ENCODE results near the gene ZNF518B. TPM values are rescaled to one million over a fixed set of nuclear protein-coding genes. Genes with fewer than 3 reads are reported as not detected.

ZNF518B gene, protein sequence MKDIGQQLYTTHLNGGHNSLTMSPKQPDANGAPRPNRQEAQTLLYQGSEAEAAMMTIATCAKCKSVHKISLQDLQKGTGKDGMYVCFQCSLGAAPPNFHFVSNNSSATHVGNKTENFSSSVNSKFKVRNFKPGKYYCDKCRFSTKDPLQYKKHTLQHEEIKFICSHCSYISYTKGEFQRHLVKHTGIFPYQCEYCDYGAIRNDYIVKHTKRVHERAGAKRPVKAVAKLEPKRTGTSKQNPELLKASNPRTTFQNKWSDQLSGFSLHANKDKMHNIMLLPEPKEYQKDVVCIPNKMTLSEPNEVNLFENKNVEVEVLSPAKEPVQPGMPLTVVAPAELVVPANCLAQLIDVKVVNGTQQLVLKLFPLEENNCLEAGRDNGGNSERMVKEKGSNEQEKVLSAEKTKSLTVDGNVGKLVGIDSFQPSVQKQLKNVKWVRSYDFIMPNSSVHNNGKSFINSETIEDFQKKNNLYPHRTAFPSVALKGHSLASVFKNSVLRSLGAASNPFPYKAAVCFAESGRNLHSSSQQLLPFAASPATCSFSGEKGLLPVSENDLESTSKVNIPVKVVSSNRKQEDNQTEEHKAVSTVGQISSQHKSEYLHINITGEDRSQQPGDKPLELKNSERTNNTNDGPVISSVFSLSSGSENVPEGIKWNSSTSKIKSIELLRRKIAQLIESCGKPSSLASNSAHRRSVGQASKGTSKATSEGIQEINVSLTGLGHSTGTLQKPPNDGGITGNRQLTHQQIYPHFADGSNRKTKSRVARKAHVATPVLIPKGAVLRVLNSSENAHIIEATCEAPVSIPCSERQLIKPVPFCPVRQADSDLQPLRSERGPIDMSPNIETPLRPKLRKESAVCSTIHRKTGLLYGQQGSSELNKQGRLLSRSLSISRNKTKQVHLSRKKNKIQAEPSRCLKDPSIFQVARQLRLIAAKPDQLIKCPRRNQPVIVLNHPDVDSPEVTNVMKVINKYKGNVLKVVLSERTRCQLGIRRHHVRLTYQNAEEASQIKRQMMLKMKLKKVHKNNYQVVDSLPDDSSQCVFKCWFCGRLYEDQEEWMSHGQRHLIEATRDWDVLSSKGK
- total RNA-seq (10 to 100 TPM; 15.1 to 18.7 TPM), polyA plus RNA-seq (7.5 TPM)

DNA sequence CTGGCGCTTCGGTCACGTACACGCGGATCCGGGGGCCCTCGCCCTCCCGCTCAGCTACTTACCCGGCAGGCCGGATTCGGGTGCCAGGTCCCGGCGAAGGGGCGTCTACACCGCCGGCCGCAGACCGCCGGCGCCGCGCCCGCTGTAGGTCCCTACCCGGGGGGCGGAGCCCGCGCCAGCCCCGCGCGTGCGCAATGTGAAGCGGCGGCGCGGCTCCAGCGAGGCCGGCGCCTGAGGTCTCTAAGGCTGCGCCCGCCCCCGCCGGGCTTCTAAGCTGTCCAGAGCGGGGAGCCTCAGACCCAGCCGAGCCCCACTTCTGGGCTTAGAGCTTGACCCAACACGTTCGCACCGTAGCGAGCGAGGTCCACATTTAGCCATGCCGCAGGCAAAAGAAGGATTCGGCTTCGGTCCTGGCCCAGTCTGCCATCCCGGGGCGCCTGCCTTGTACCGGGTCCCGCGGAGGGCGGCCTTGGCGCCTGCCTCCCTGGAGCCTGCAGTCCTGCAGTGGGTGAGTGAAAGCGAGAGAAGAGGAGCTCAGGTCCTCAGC, at the start of gene ZNF518B:
ZNF518B (minus strand) TSS at position 172 of the 547 bp plus-strand sequence. CDS start 11,098 bp downstream, outside the sequence.
- peak within 1 kb of the TSS; percentile 87 to 95 (median 92) for H3K27ac Mint-ChIP-seq
- H3K4me3 ChIP-seq (ENCODE audit: low read length), result peak within 1 kb of the TSS; percentile 64
- ChIA-PET CTCF (interaction anchor here (1.0 to 1.6 kb wide), 2 partner anchors 81 to 438 kb away, joined by 3 to 4 read pairs; no protein-coding TSS in a partner anchor), POLR2A (interaction anchor here (0.5 to 1.2 kb wide), 5 partner anchors 17 to 361 kb away, joined by 3 to 4 read pairs (median 3); partner anchors contain the start of gene WDR1)
- H3K4me1 Mint-ChIP-seq, result peaks cover 40 to 75% (median 70%) of the 10 kb centered on the region in 3 donors
- H3K4me3 Mint-ChIP-seq, result peak within 1 kb of the TSS; percentile 88 to 94 (median 88)
- H3K27ac ChIP-seq (ENCODE audit: low read depth, low read length), result peak within 1 kb of the TSS; percentile 61
- H3K4me1 ChIP-seq (ENCODE audit: insufficient read depth, low read length), result peaks cover 29% of the 10 kb centered on the region
- H3K9me3 Mint-ChIP-seq, result peaks cover 0 to 5% (median 4%) of the 10 kb centered on the region in 5 donors
- H3K36me3 Mint-ChIP-seq, result peaks cover 14 to 25% (median 20%) of the 10 kb centered on the region in 3 donors
- H3K36me3 ChIP-seq (ENCODE audit: insufficient read depth, low read length), result peaks cover 8% of the 10 kb centered on the region
- no peaks in the 10 kb centered on the region for H3K27me3 ChIP-seq (ENCODE audit: insufficient read depth, low read length, poor library complexity, severe bottlenecking)
- DNase-seq, result peak; percentile 70 to 89 (median 88)
- H3K27me3 Mint-ChIP-seq, result peaks cover 5 to 6% of the 10 kb centered on the region in 2 donors
- peaks cover under 1% of the 10 kb centered on the region for H3K9me3 ChIP-seq (ENCODE audit: low read length)

DNA sequence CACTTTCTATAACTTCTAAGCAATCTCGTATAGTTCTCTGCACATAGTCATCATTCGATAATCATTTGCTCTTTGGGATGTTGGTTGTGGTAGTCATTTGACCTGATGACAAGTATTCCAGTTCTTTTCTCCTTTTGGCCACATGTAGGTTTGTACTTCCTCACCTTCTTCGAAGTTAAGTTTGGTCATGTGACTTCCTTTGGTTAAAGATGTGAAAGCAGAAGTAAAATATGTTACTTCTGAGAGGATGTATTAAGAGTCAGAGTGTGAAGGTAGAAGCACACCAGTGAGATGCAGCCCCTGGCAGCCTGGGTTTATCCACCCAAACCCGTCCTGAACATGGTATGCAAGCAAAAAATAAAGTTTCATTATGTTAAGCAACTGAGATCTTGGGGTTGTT, 48.9 kb upstream of the ZNF518B start:
- no peak overlapping the region for H3K4me3 Mint-ChIP-seq
- H3K4me1 Mint-ChIP-seq, result peaks cover 4 to 6% (median 5%) of the 10 kb centered on the region in 3 donors
- POLR2A ChIA-PET, result no interaction called here
- H3K9me3 Mint-ChIP-seq, result peaks cover 0 to 11% (median 6%) of the 10 kb centered on the region in 5 donors
- Histone ChIP-seq H3K27me3 (ENCODE audit: insufficient read depth, low read length, poor library complexity, severe bottlenecking) (peaks cover 2% of the 10 kb centered on the region), H3K27ac (ENCODE audit: low read depth, low read length) (no peak overlapping the region), H3K9me3 (ENCODE audit: low read length) (no peaks in the 10 kb centered on the region), H3K4me3 (ENCODE audit: low read length) (no peak overlapping the region), H3K4me1 (ENCODE audit: insufficient read depth, low read length) (no peaks in the 10 kb centered on the region), H3K36me3 (ENCODE audit: insufficient read depth, low read length) (no peaks in the 10 kb centered on the region)
- DNase-seq, result no peak
- CTCF ChIA-PET, result no interaction called here
- no peak overlapping the region for H3K27ac Mint-ChIP-seq
- no peaks in the 10 kb centered on the region for H3K36me3 Mint-ChIP-seq
- peaks cover 3 to 15% of the 10 kb centered on the region in 2 donors for H3K27me3 Mint-ChIP-seq

DNA sequence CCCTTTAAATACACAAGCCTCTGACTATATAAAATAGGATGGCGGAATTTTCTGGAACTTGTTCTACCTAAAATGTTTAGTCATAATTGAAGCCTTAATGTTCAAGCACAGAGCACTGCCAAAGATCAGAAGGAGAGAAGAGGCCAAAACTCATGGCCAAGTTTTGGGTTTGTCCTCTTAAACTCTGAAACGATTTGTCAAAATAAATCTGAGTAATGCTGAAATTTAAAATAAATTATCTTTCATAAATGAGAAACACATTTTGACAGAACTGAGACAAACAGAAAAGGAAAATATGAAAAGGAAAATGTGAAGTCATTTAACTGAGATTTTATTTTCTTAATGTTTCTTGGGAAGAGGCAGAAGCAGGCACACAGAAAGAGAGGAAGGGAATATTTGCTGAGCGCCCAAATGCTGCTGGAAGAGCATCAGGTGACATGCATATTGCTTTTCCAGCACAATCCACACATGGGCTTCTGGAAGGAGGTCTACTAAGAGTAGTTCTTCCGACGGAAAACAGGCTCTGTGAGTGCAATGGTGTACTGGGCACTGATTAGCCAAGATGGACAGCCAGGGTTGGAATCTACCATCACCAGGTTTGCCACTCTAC, 47.4 kb upstream of the ZNF518B start:
- ChIA-PET CTCF (no interaction called here), POLR2A (no interaction called here)

DNA sequence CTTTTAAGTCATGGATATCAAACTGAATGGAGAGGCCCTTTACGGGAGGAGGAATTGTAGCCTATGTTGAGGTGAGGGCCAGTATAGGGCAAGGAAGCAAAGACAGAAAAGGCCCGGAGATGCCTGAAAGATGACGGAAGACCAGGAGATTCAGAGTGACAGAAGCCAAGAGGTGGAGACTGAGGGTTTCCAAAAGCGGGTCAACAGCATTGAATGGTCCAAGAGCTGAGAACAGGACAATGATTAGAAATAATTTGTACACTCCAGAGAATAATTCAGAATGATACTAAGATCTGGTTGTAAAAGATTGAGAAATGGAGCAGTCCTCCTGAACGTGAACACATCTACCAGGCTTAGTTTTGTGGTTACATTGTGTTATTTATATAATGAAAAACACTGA, 45.5 kb upstream of the ZNF518B start:
- H3K4me1 Mint-ChIP-seq, result peaks cover 4 to 6% (median 5%) of the 10 kb centered on the region in 3 donors
- no peak overlapping the region for H3K27ac ChIP-seq (ENCODE audit: low read depth, low read length)
- no peak for DNase-seq

More for the DNA sequence above, 47.4 kb upstream of the ZNF518B start:
- DNase-seq, result no peak
- no peak overlapping the region for H3K27ac Mint-ChIP-seq
- Histone ChIP-seq H3K27me3 (ENCODE audit: insufficient read depth, low read length, poor library complexity, severe bottlenecking) (peaks cover 3% of the 10 kb centered on the region), H3K36me3 (ENCODE audit: insufficient read depth, low read length) (no peaks in the 10 kb centered on the region), H3K4me1 (ENCODE audit: insufficient read depth, low read length) (no peaks in the 10 kb centered on the region), H3K9me3 (ENCODE audit: low read length) (no peaks in the 10 kb centered on the region), H3K4me3 (ENCODE audit: low read length) (no peak overlapping the region), H3K27ac (ENCODE audit: low read depth, low read length) (no peak overlapping the region)
- no peak overlapping the region for H3K4me3 Mint-ChIP-seq
- peaks cover 4 to 6% (median 5%) of the 10 kb centered on the region in 3 donors for H3K4me1 Mint-ChIP-seq
- peaks cover 0 to 11% (median 6%) of the 10 kb centered on the region in 5 donors for H3K9me3 Mint-ChIP-seq
- H3K27me3 Mint-ChIP-seq, result peaks cover 8 to 27% of the 10 kb centered on the region in 2 donors
- no peaks in the 10 kb centered on the region for H3K36me3 Mint-ChIP-seq

DNA sequence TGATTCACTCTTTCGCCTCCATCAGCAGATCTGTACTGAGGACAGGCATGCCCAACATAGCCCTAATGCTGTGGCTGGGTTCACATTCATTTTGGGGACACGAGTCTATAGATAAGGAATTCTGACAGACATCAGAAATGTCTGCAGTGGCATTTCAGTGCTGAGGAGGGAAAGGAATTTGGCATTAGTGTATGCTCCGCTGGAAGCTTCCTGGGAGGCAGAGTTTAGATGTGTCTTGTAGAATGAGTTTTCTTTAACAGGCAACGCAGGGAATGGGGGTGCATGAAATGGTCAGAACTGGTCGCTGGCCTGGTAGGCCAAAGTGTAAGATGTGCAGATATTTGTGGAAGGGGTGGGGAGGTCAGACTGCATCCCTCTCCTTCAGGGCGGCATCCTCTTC, 43.5 kb upstream of the ZNF518B start:
- no peak overlapping the region for H3K27ac ChIP-seq (ENCODE audit: low read depth, low read length)
- H3K27me3 ChIP-seq (ENCODE audit: insufficient read depth, low read length, poor library complexity, severe bottlenecking), result peaks cover 3% of the 10 kb centered on the region
- no peaks in the 10 kb centered on the region for H3K4me1 ChIP-seq (ENCODE audit: insufficient read depth, low read length)
- H3K27me3 Mint-ChIP-seq, result peaks cover 8 to 38% of the 10 kb centered on the region in 2 donors
- peaks cover 0 to under 1% (median 0%) of the 10 kb centered on the region in 3 donors for H3K4me1 Mint-ChIP-seq
- no peak overlapping the region for H3K4me3 ChIP-seq (ENCODE audit: low read length)
- H3K36me3 ChIP-seq (ENCODE audit: insufficient read depth, low read length), result no peaks in the 10 kb centered on the region
- POLR2A ChIA-PET, result no interaction called here
- H3K36me3 Mint-ChIP-seq, result no peaks in the 10 kb centered on the region
- no peaks in the 10 kb centered on the region for H3K9me3 ChIP-seq (ENCODE audit: low read length)
- no peak for DNase-seq
- no peak overlapping the region for H3K27ac Mint-ChIP-seq
- H3K9me3 Mint-ChIP-seq, result peaks cover 0 to 5% (median 0%) of the 10 kb centered on the region in 5 donors
- H3K4me3 Mint-ChIP-seq, result no peak overlapping the region
- CTCF ChIA-PET, result no interaction called here

More for the DNA sequence above, 45.5 kb upstream of the ZNF518B start:
- Histone ChIP-seq H3K27me3 (ENCODE audit: insufficient read depth, low read length, poor library complexity, severe bottlenecking) (peaks cover 3% of the 10 kb centered on the region), H3K4me1 (ENCODE audit: insufficient read depth, low read length) (no peaks in the 10 kb centered on the region), H3K9me3 (ENCODE audit: low read length) (no peaks in the 10 kb centered on the region), H3K36me3 (ENCODE audit: insufficient read depth, low read length) (no peaks in the 10 kb centered on the region), H3K4me3 (ENCODE audit: low read length) (no peak overlapping the region)
- Mint-ChIP-seq H3K4me3 (no peak overlapping the region), H3K9me3 (peaks cover 0 to 11% (median 6%) of the 10 kb centered on the region in 5 donors), H3K27me3 (peaks cover 8 to 38% of the 10 kb centered on the region in 2 donors), H3K36me3 (no peaks in the 10 kb centered on the region), H3K27ac (no peak overlapping the region)
- POLR2A ChIA-PET, result no interaction called here
- CTCF ChIA-PET, result no interaction called here

DNA sequence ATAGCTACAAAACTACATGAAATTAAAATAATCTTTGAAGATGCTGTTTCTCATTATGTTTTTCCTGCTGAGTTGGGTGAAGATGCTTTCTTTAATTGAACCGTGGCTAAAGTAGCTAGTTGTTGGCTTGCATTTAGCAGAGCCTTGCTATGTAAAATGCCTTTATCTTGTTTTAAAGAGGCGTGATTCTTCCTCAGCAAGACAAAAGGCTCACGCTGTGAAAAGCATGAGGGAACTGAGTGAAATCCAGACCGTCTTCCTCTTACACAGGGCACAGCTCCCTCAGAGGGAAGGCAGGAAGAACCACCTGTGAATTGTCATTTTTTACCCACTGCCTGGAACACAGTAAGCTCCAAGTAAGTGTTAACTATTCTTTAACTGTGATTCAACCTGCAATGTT, 39.0 kb upstream of the ZNF518B start:
- Mint-ChIP-seq H3K4me3 (no peak overlapping the region), H3K9me3 (no peaks in the 10 kb centered on the region), H3K36me3 (no peaks in the 10 kb centered on the region), H3K4me1 (no peaks in the 10 kb centered on the region), H3K27ac (no peak overlapping the region), H3K27me3 (peaks cover 13 to 49% of the 10 kb centered on the region in 2 donors)
- POLR2A ChIA-PET, result no interaction called here
- Histone ChIP-seq H3K4me3 (ENCODE audit: low read length) (no peak overlapping the region), H3K27ac (ENCODE audit: low read depth, low read length) (no peak overlapping the region), H3K27me3 (ENCODE audit: insufficient read depth, low read length, poor library complexity, severe bottlenecking) (peaks cover 2% of the 10 kb centered on the region), H3K4me1 (ENCODE audit: insufficient read depth, low read length) (no peaks in the 10 kb centered on the region), H3K9me3 (ENCODE audit: low read length) (no peaks in the 10 kb centered on the region), H3K36me3 (ENCODE audit: insufficient read depth, low read length) (no peaks in the 10 kb centered on the region)
- DNase-seq, result no peak
- CTCF ChIA-PET, result no interaction called here

DNA sequence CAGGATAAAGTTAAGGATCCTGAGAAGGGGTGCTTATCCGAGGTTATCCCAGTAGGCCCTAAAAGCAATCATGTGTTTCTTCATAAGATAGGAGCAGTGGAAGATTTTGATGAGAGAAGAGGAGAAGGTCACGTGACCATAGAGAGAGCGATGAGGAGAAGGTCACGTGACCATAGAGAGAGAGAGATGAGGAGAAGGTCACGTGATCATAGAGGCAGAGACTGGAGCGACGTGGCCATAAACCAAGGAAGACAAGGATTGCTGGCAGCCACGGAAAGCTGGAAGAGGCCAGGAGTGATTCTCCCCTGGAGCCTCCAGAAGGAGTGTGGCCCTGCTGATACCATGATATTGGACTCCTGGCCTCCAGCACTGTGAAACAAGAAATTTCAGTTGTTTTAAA, 38.4 kb upstream of the ZNF518B start:
- no peak overlapping the region for H3K4me3 Mint-ChIP-seq
- H3K4me3 ChIP-seq (ENCODE audit: low read length), result no peak overlapping the region
- no peaks in the 10 kb centered on the region for H3K27me3 ChIP-seq (ENCODE audit: insufficient read depth, low read length, poor library complexity, severe bottlenecking)
- H3K27ac Mint-ChIP-seq, result no peak overlapping the region
- H3K27me3 Mint-ChIP-seq, result peaks cover 13 to 46% of the 10 kb centered on the region in 2 donors
- no peak for DNase-seq
- H3K9me3 Mint-ChIP-seq, result no peaks in the 10 kb centered on the region
- peaks cover 0 to under 1% (median 0%) of the 10 kb centered on the region in 3 donors for H3K4me1 Mint-ChIP-seq
- ChIA-PET CTCF (no interaction called here), POLR2A (no interaction called here)
- no peak overlapping the region for H3K27ac ChIP-seq (ENCODE audit: low read depth, low read length)
- H3K36me3 Mint-ChIP-seq, result no peaks in the 10 kb centered on the region
- H3K4me1 ChIP-seq (ENCODE audit: insufficient read depth, low read length), result no peaks in the 10 kb centered on the region
- H3K36me3 ChIP-seq (ENCODE audit: insufficient read depth, low read length), result no peaks in the 10 kb centered on the region
- no peaks in the 10 kb centered on the region for H3K9me3 ChIP-seq (ENCODE audit: low read length)
